ENCODE results near the gene ATG14. TPM values are rescaled to one million over a fixed set of nuclear protein-coding genes. Genes with fewer than 3 reads are reported as not detected.

The ATG14 gene
- total RNA-seq, 1 experiment from 2014 or later, result 12.6 TPM

GRCh38 chr14:55414551-55414950, 2.9 kb upstream of the ATG14 start:
- no peaks in the 10 kb centered on the region for H4K20me1 ChIP-seq (ENCODE audit: insufficient read depth, low read depth, low read length)

GRCh38 chr14:55412676-55413075, 1.0 kb upstream of the ATG14 start:
- no peak for DNase-seq
- H4K20me1 ChIP-seq (ENCODE audit: insufficient read depth, low read depth, low read length), result no peaks in the 10 kb centered on the region
- no peak overlapping the region for H3K4me3 ChIP-seq (ENCODE audit: low read length)
- no peaks in the 10 kb centered on the region for H3K9me3 ChIP-seq (ENCODE audit: low read length)
- no peak overlapping the region for H3K9ac ChIP-seq (ENCODE audit: low read length)
- peak overlapping the region; percentile 82; the same call in 1 of the 2 replicates for H2AFZ ChIP-seq (ENCODE audit: low read length)
- peak overlapping the region; percentile 88 for H3K4me2 ChIP-seq (ENCODE audit: low read depth, low read length, poor library complexity, severe bottlenecking)
- H3K79me2 ChIP-seq (ENCODE audit: low read length), result peaks cover 39% of the 10 kb centered on the region
- no peaks in the 10 kb centered on the region for H3K36me3 ChIP-seq (ENCODE audit: insufficient read depth, low read length)
- no peaks in the 10 kb centered on the region for H3K9me2 ChIP-seq (replicated peaks; ENCODE audit: insufficient read depth, low read length)
- no peak overlapping the region for H3K27ac ChIP-seq (ENCODE audit: low read length)
- H3K27me3 ChIP-seq (ENCODE audit: low read length), result no peaks in the 10 kb centered on the region
- H3K4me1 ChIP-seq (ENCODE audit: low read length), result peaks cover 31% of the 10 kb centered on the region

More at GRCh38 chr14:55414551-55414950, 2.9 kb upstream of the ATG14 start:
- no peak for DNase-seq
- H3K4me2 ChIP-seq (ENCODE audit: low read depth, low read length, poor library complexity, severe bottlenecking), result no peak overlapping the region
- no peaks in the 10 kb centered on the region for H3K9me3 ChIP-seq (ENCODE audit: low read length)
- no peaks in the 10 kb centered on the region for H3K36me3 ChIP-seq (ENCODE audit: insufficient read depth, low read length)
- peaks cover 22% of the 10 kb centered on the region for H3K4me1 ChIP-seq (ENCODE audit: low read length)
- no peak overlapping the region for H3K27ac ChIP-seq (ENCODE audit: low read length)
- no peaks in the 10 kb centered on the region for H3K27me3 ChIP-seq (ENCODE audit: low read length)
- no peaks in the 10 kb centered on the region for H3K9me2 ChIP-seq (replicated peaks; ENCODE audit: insufficient read depth, low read length)
- no peak overlapping the region for H3K4me3 ChIP-seq (ENCODE audit: low read length)
- peaks cover 21% of the 10 kb centered on the region for H3K79me2 ChIP-seq (ENCODE audit: low read length)
- no peak overlapping the region for H3K9ac ChIP-seq (ENCODE audit: low read length)
- H2AFZ ChIP-seq (ENCODE audit: low read length), result no peak overlapping the region

DNA sequence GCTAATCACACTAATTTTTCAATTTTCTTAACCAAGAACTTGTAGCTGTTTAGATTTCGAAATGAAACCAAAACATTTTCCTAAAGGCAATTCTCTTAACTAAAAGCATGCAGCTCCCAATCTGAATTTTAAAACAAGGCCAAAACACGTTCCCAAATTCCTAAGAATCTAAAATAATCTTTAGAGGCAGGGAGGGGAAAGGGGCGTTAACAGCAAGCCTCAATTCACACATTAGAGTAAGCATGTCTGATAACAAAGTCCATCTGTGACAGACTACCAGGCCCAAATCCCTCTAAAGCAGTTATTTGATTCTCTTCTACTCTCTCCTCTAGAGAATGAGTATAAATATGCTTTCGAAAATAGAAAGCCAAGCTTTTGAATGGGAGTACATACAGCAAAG, 754 bp downstream of the ATG14 start:
- H3K79me2 ChIP-seq (ENCODE audit: low read length), result peaks cover 53% of the 10 kb centered on the region
- no peaks in the 10 kb centered on the region for H3K9me3 ChIP-seq (ENCODE audit: low read length)
- DNase-seq, result no peak
- no peaks in the 10 kb centered on the region for H3K9me2 ChIP-seq (replicated peaks; ENCODE audit: insufficient read depth, low read length)
- no peaks in the 10 kb centered on the region for H3K36me3 ChIP-seq (ENCODE audit: insufficient read depth, low read length)
- H3K9ac ChIP-seq (ENCODE audit: low read length), result peak overlapping the region; percentile 76
- no peaks in the 10 kb centered on the region for H4K20me1 ChIP-seq (ENCODE audit: insufficient read depth, low read depth, low read length)
- H2AFZ ChIP-seq (ENCODE audit: low read length), result no peak overlapping the region
- H3K27ac ChIP-seq (ENCODE audit: low read length), result no peak overlapping the region
- H3K4me2 ChIP-seq (ENCODE audit: low read depth, low read length, poor library complexity, severe bottlenecking), result peak overlapping the region; percentile 88
- no peaks in the 10 kb centered on the region for H3K27me3 ChIP-seq (ENCODE audit: low read length)
- H3K4me1 ChIP-seq (ENCODE audit: low read length), result peaks cover 34% of the 10 kb centered on the region
- H3K4me3 ChIP-seq (ENCODE audit: low read length), result peak overlapping the region; percentile 90

DNA sequence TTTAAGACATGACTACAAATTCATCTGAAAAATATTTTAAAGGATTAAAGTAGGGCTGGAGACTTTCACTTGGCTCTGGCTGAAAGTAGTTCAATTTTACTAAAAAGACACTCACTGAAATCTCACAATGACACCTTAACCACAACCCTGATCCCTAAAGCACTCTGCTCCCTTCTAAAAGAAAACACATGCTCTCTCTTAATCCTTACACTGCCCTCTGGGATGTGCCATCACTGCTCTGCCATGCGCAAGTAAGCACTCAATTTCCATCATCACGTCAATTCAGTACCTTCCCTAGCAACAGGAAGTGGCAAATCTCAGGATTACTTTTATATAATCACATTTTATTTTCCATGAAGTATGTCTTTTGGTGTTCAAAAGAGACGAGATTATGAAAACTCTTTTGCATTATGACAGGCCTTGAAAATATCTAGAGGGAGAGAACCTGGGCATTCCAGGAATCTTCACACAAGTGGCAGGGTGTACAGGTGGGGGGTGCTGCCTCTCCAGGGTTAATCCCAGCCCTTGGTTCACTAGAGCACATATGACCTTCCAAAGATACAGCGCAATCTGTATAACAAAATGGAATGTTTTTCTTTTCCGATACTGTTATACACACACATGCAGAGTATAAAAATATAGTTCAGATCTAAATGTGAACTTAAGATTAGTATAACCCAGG, 7.3 kb downstream of the ATG14 start:
- H3K4me3 ChIP-seq (ENCODE audit: low read length), result no peak overlapping the region
- no peaks in the 10 kb centered on the region for H3K27me3 ChIP-seq (ENCODE audit: low read length)
- no peaks in the 10 kb centered on the region for H3K36me3 ChIP-seq (ENCODE audit: insufficient read depth, low read length)
- no peaks in the 10 kb centered on the region for H3K9me3 ChIP-seq (ENCODE audit: low read length)
- no peak for DNase-seq
- no peak overlapping the region for H3K27ac ChIP-seq (ENCODE audit: low read length)
- H3K9me2 ChIP-seq (replicated peaks; ENCODE audit: insufficient read depth, low read length), result no peaks in the 10 kb centered on the region
- H3K9ac ChIP-seq (ENCODE audit: low read length), result no peak overlapping the region
- H3K4me1 ChIP-seq (ENCODE audit: low read length), result peaks cover 30% of the 10 kb centered on the region
- H3K79me2 ChIP-seq (ENCODE audit: low read length), result peaks cover 90% of the 10 kb centered on the region
- peak overlapping the region; percentile 20 for H3K4me2 ChIP-seq (ENCODE audit: low read depth, low read length, poor library complexity, severe bottlenecking)
- no peak overlapping the region for H2AFZ ChIP-seq (ENCODE audit: low read length)
- H4K20me1 ChIP-seq (ENCODE audit: insufficient read depth, low read depth, low read length), result no peaks in the 10 kb centered on the region; the same call in 1 of the 2 replicates

DNA sequence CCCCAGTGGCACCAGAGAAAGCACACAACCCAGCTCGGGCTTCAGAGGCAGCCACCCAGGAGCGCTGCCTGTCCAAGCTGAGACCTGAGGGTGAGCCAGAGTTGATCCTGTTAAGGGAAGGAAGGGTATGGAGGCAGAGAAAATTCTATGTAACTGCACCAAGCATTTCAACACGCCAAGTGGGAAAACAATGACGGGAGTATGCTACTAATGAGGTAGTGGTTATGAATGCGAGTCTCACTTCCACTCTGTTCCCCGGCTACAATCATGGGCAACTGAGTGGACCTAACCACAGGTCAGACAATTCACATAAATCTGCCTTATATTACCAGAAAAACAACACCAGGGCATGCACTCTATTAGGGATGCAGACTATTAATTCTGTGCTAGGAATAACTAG, 9.9 kb downstream of the ATG14 start:
- Histone ChIP-seq H2AFZ (ENCODE audit: low read length) (no peak overlapping the region), H3K9me3 (ENCODE audit: low read length) (no peaks in the 10 kb centered on the region), H3K4me2 (ENCODE audit: low read depth, low read length, poor library complexity, severe bottlenecking) (no peak overlapping the region), H3K9me2 (replicated peaks; ENCODE audit: insufficient read depth, low read length) (no peaks in the 10 kb centered on the region), H3K4me1 (ENCODE audit: low read length) (peaks cover 24% of the 10 kb centered on the region), H3K36me3 (ENCODE audit: insufficient read depth, low read length) (no peaks in the 10 kb centered on the region), H3K4me3 (ENCODE audit: low read length) (no peak overlapping the region), H3K9ac (ENCODE audit: low read length) (no peak overlapping the region), H3K27ac (ENCODE audit: low read length) (no peak overlapping the region), H4K20me1 (ENCODE audit: insufficient read depth, low read depth, low read length) (no peaks in the 10 kb centered on the region; the same call in 1 of the 2 replicates), H3K27me3 (ENCODE audit: low read length) (no peaks in the 10 kb centered on the region), H3K79me2 (ENCODE audit: low read length) (peaks cover 88% of the 10 kb centered on the region)
- no peak for DNase-seq

DNA sequence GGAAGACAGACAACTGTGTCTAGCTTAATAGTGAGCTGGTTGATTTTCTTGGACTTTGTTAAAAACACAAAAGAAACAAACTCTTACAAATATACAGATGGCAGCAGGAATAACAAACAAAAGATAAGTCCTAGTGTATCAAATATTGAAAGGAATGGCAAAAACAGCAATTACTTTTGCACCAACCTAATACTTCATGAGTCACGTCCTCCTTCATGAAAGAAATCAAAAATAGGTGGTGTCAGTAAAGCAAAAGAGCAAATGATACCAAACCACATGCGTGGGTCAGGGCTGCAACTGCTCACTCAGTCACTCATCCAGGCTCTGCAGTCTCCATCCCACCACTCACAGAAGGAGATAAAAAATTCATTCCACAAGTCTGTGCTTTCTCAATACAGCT, 11.8 kb downstream of the ATG14 start:
- Histone ChIP-seq H3K79me2 (ENCODE audit: low read length) (peaks cover 70% of the 10 kb centered on the region), H3K36me3 (ENCODE audit: insufficient read depth, low read length) (no peaks in the 10 kb centered on the region), H3K9me2 (replicated peaks; ENCODE audit: insufficient read depth, low read length) (no peaks in the 10 kb centered on the region), H3K4me3 (ENCODE audit: low read length) (no peak overlapping the region), H4K20me1 (ENCODE audit: insufficient read depth, low read depth, low read length) (no peaks in the 10 kb centered on the region), H3K4me1 (ENCODE audit: low read length) (peaks cover 11% of the 10 kb centered on the region), H3K9me3 (ENCODE audit: low read length) (no peaks in the 10 kb centered on the region), H3K27me3 (ENCODE audit: low read length) (no peaks in the 10 kb centered on the region), H3K4me2 (ENCODE audit: low read depth, low read length, poor library complexity, severe bottlenecking) (no peak overlapping the region), H3K27ac (ENCODE audit: low read length) (no peak overlapping the region), H3K9ac (ENCODE audit: low read length) (no peak overlapping the region), H2AFZ (ENCODE audit: low read length) (no peak overlapping the region)
- DNase-seq, result no peak

- Histone ChIP-seq H3K4me3 (ENCODE audit: low read length) (no peak overlapping the region), H3K9me3 (ENCODE audit: low read length) (no peaks in the 10 kb centered on the region), H3K4me2 (ENCODE audit: low read depth, low read length, poor library complexity, severe bottlenecking) (no peak overlapping the region), H3K4me1 (ENCODE audit: low read length) (peaks cover 4% of the 10 kb centered on the region), H3K36me3 (ENCODE audit: insufficient read depth, low read length) (no peaks in the 10 kb centered on the region), H3K9ac (ENCODE audit: low read length) (no peak overlapping the region), H4K20me1 (ENCODE audit: insufficient read depth, low read depth, low read length) (no peaks in the 10 kb centered on the region), H3K27ac (ENCODE audit: low read length) (no peak overlapping the region), H3K27me3 (ENCODE audit: low read length) (no peaks in the 10 kb centered on the region), H2AFZ (ENCODE audit: low read length) (no peak overlapping the region), H3K9me2 (replicated peaks; ENCODE audit: insufficient read depth, low read length) (no peaks in the 10 kb centered on the region), H3K79me2 (ENCODE audit: low read length) (peaks cover 63% of the 10 kb centered on the region)
- DNase-seq, result no peak
Observed at GRCh38 chr14:55399183-55399582, 12.4 kb downstream of the ATG14 start.

DNA sequence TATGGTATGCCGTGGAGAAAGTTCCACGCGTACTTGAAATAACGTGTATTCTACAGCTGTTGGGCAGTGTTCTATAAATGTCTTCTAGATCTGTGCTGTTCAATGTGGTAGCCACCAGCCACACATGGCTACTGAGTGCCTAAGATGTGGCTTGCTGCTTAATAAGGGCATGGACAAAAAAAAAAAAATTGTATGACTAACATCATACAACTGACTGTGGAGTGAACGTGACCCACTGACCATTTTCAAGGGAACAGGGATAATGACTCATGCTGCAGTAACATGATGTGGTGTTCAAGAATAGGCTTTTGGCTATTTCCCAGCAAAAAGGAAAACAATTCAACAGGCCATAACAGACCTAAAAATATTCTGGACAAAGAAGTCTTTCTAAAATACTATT, 13.0 kb downstream of the ATG14 start:
- DNase-seq, result no peak
- H3K9me3 ChIP-seq (ENCODE audit: low read length), result no peaks in the 10 kb centered on the region
- peaks cover 58% of the 10 kb centered on the region for H3K79me2 ChIP-seq (ENCODE audit: low read length)
- no peaks in the 10 kb centered on the region for H3K36me3 ChIP-seq (ENCODE audit: insufficient read depth, low read length)
- no peak overlapping the region for H3K27ac ChIP-seq (ENCODE audit: low read length)
- H3K27me3 ChIP-seq (ENCODE audit: low read length), result no peaks in the 10 kb centered on the region
- no peaks in the 10 kb centered on the region for H3K4me1 ChIP-seq (ENCODE audit: low read length)
- no peak overlapping the region for H3K9ac ChIP-seq (ENCODE audit: low read length)
- no peaks in the 10 kb centered on the region for H3K9me2 ChIP-seq (replicated peaks; ENCODE audit: insufficient read depth, low read length)
- no peak overlapping the region for H3K4me2 ChIP-seq (ENCODE audit: low read depth, low read length, poor library complexity, severe bottlenecking)
- no peak overlapping the region for H2AFZ ChIP-seq (ENCODE audit: low read length)
- no peak overlapping the region for H3K4me3 ChIP-seq (ENCODE audit: low read length)
- H4K20me1 ChIP-seq (ENCODE audit: insufficient read depth, low read depth, low read length), result no peaks in the 10 kb centered on the region

Data from Karpas-422 (cell line).